Cardiac fibroblast (primary cell): ENCODE results near the gene ARMC9.

Experiments used
- DNase-seq, 2 donors: peaks; one replicate each; pipeline versions ENCODE4 v3.0.0 to v3.0.0-alpha.2; 2010; ENCODE audit warnings: low read depth in 2 of 2
- H3K4me3 ChIP-seq, 2 donors: replicated peaks in 1 of 2; 1 replicate in 1 of 2; 2 replicates in 1 of 2; pipeline ENCODE4 v1.5.1; 2011; ENCODE audit warnings: low read depth in 2 of 2, low read length in 2 of 2, mild to moderate bottlenecking in 2 of 2, moderate library complexity in 1 of 2
- CTCF ChIP-seq: IDR thresholded peaks from one replicate; pipeline ENCODE4 v1.5.1; 2011; ENCODE audit warnings: low read depth, mild to moderate bottlenecking, low read length, inconsistent platforms

Gene ARMC9

GRCh38 chr2:231293163-231293562 is 94.7 kb downstream of the ARMC9 start:
- no peak overlapping the region for H3K4me3 ChIP-seq
- DNase-seq, result no peak
- no peak for TF ChIP-seq CTCF

GRCh38 chr2:231294116-231294515 is 95.7 kb downstream of the ARMC9 start:
- no peak overlapping the region for H3K4me3 ChIP-seq
- no peak for DNase-seq
- no peak for TF ChIP-seq CTCF

GRCh38 chr2:231294571-231295362 is 96.3 kb downstream of the ARMC9 start:
- TF ChIP-seq CTCF, result no peak
- DNase-seq, result peak; percentile 5 to 28
- no peak overlapping the region for H3K4me3 ChIP-seq

GRCh38 chr2:231295363-231295655 is 96.9 kb downstream of the ARMC9 start:
- no peak overlapping the region for H3K4me3 ChIP-seq
- DNase-seq, result no peak
- no peak for TF ChIP-seq CTCF

- no peak overlapping the region for H3K4me3 ChIP-seq
- no peak for DNase-seq
- TF ChIP-seq CTCF, result no peak
Measured at GRCh38 chr2:231296401-231296974, 98.1 kb downstream of the ARMC9 start.

- H3K4me3 ChIP-seq, result no peak overlapping the region
- peak; percentile 86 for TF ChIP-seq CTCF
- peak; percentile 64 to 69 for DNase-seq
Measured at GRCh38 chr2:231297108-231297908, 98.9 kb downstream of the ARMC9 start.
